ENCODE results near the gene SDK2.

SDK2 gene

GRCh38 chr17:73323409-73324159, 320.7 kb downstream of the SDK2 start:
- TF ChIP-seq FOXP2 (optimal IDR thresholded peaks at IDR 0.05; ENCODE audit: borderline replicate concordance, extremely low read depth, extremely low read length, insufficient read depth) (no peak), SIN3A (IDR thresholded peaks at IDR 0.05; ENCODE audit: borderline replicate concordance, insufficient read depth, low read length) (no peak), REST (IDR thresholded peaks at IDR 0.05; ENCODE audit: insufficient read depth in 1 of 2, low read depth in 2 of 2, low read length in 2 of 2) (no peak), TAF1 (IDR thresholded peaks at IDR 0.05; ENCODE audit: borderline replicate concordance, insufficient read depth, low read length) (no peak), POLR2AphosphoS5 (IDR thresholded peaks at IDR 0.05; ENCODE audit: low read depth, low read length) (no peak)

GRCh38 chr17:73320601-73321264, 323.5 kb downstream of the SDK2 start:
- TF ChIP-seq POLR2AphosphoS5 (IDR thresholded peaks at IDR 0.05; ENCODE audit: low read depth, low read length) (no peak), FOXP2 (optimal IDR thresholded peaks at IDR 0.05; ENCODE audit: borderline replicate concordance, extremely low read depth, extremely low read length, insufficient read depth) (no peak), SIN3A (IDR thresholded peaks at IDR 0.05; ENCODE audit: borderline replicate concordance, insufficient read depth, low read length) (no peak), REST (IDR thresholded peaks at IDR 0.05; ENCODE audit: insufficient read depth in 1 of 2, low read depth in 2 of 2, low read length in 2 of 2) (no peak), TAF1 (IDR thresholded peaks at IDR 0.05; ENCODE audit: borderline replicate concordance, insufficient read depth, low read length) (no peak)

- no peak for TF ChIP-seq REST (IDR thresholded peaks at IDR 0.05; ENCODE audit: insufficient read depth in 1 of 2, low read depth in 2 of 2, low read length in 2 of 2)
- no peak for TF ChIP-seq POLR2AphosphoS5 (IDR thresholded peaks at IDR 0.05; ENCODE audit: low read depth, low read length)
- no peak for TF ChIP-seq TAF1 (IDR thresholded peaks at IDR 0.05; ENCODE audit: borderline replicate concordance, insufficient read depth, low read length)
- TF ChIP-seq FOXP2 (optimal IDR thresholded peaks at IDR 0.05; ENCODE audit: borderline replicate concordance, extremely low read depth, extremely low read length, insufficient read depth): no peak
- no peak for TF ChIP-seq SIN3A (IDR thresholded peaks at IDR 0.05; ENCODE audit: borderline replicate concordance, insufficient read depth, low read length)
Observed at GRCh38 chr17:73319766-73320165, 324.5 kb downstream of the SDK2 start.

- TF ChIP-seq POLR2AphosphoS5 (IDR thresholded peaks at IDR 0.05; ENCODE audit: low read depth, low read length) (no peak), SIN3A (IDR thresholded peaks at IDR 0.05; ENCODE audit: borderline replicate concordance, insufficient read depth, low read length) (no peak), TAF1 (IDR thresholded peaks at IDR 0.05; ENCODE audit: borderline replicate concordance, insufficient read depth, low read length) (no peak), FOXP2 (optimal IDR thresholded peaks at IDR 0.05; ENCODE audit: borderline replicate concordance, extremely low read depth, extremely low read length, insufficient read depth) (no peak), REST (IDR thresholded peaks at IDR 0.05; ENCODE audit: insufficient read depth in 1 of 2, low read depth in 2 of 2, low read length in 2 of 2) (no peak)
Observed at GRCh38 chr17:73318836-73319235, 325.4 kb downstream of the SDK2 start.
